UCSD-AML1 (cell line): ENCODE results near the gene TRIP13.
"Not testable (repeated sequence)": the region's sequence is repeated elsewhere in the genome, so short reads cannot be mapped to it uniquely, and the experiment has no call there.

ENCODE experiments used
- DNase-seq: peaks from one replicate; lab custom pipeline; 2025; ENCODE audit not compliant: unreplicated experiment; lab: John Stamatoyannopoulos, UW

TRIP13 gene

GRCh38 chr5:889075-889710 is 3.5 kb upstream of the TRIP13 start:
- no peak for DNase-seq

GRCh38 chr5:891117-891836 is 1.4 kb upstream of the TRIP13 start:
- DNase-seq, result no peak

DNA sequence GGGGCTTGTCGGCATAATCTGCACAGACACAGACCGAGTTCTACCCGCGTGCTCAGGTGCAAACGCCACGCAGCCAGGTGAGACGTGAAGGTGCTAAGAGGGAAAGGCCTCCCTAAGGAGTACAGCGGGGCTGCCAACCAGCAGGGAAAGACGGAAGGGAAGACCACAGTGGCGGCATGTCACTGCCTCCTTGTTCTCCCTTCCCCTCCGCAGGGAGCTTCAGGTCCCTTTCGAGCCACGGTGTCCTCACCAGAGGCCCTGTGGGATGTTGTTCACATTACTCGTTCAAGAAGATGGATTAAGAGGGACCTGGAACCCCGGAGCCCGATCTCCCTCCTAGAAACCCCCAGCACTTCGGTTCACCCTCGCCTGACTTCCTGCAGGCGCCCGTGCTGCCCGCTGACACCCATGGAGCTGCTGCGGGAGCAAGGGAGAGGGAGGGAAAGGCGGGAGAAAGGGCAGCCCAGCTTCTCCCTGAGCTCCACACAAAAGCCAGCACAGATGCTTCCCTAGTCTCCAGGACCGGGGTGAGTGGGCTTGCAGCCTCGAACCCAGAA is 769 bp upstream of the TRIP13 start:
- DNase-seq, result peak; percentile 48

DNA sequence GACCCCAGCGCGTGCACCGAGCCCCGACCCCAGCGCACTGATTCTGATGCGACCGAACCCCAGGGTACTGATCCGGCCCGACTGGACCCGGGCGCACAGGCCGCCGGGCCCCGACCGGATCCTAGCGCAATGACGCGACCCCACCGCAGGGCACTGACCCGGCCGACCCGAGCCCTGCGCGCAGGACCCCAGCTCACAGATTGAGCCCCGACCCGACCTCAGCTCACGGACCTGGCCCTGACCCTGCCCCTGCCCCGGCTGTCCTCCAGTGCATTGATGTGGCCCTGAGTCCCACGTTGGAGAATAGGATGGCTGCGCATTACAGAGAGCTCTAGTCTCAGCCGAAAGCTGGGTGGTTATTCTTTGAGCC is 438 bp downstream of the TRIP13 start:
- DNase-seq, result no peak

DNA sequence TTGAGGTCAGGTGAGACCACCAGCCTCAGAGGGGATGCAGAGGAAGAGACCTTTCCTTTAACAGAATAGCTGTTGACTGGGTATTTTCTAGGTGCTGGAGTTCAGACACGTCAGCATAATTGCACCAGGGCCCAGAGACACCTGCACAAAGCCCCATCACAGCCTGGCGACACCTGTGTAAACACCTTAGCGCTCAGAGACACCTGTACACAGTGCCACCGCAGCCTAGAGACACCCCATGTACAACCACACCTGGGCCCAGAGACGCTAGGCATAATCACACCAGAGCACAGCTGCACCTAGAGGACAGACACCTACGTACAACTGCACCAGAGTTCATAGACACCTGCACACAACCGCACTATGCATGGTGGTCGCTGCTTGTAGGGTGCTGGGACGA is 1.0 kb downstream of the TRIP13 start:
- no peak for DNase-seq

DNA sequence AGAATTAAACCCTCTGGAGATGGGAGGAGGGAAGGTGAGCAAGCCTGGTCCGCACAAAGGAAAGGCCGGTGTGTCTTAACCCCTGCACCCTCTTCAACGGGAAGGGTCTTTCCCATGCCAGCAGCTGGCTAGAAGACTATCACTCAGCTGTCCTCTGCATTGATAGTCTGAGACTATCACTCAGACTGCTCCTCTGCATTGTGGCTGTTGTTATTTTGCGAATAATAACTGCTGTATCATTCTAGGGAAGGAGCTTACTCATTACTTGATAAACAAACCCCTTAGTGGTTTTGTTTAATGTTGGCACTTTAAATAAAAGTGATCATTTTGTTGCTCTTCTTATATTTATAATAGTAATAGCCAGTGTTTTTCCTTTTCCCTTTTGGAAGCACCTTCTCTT is 8.1 kb downstream of the TRIP13 start:
- DNase-seq, result no peak

DNA sequence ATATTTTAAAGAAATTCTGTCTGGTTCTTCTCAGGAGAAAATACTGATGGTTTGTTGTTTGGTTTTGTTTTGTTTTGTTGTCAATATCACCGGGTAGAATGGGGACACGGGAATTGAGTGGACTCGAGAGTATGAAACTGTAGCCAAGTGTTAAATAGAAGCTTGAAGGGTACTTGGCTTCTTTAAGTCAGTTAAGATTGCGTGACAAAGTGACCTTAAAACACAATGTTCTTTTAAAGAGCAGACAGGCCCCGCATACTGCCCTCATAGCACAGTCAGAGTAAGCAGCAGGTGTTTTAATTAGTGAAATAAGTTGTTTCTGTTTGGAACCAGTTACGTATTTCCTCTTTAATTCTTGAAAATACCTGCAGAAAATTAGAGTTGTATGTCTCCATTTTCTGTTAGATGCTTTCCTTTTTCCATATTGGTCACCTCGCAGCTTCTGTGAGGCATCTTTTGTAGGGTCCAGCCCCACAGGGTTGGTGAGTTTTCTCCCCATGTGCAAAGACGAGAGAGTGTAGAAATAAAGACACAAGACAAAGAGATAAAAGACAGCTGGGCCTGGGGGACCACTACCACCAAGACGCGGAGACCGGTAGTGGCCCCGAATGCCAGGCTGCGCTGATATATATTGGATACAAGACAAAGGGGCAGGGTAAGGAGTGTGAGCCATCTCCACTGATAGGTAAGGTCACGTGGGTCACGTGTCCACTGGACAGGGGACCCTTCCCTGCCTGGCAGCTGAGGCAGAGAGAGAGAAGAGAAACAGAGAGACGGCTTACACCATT is 9.6 kb downstream of the TRIP13 start:
- DNase-seq, result no peak

GRCh38 chr5:903756-904096 is 11.0 kb downstream of the TRIP13 start:
- no peak for DNase-seq

DNA sequence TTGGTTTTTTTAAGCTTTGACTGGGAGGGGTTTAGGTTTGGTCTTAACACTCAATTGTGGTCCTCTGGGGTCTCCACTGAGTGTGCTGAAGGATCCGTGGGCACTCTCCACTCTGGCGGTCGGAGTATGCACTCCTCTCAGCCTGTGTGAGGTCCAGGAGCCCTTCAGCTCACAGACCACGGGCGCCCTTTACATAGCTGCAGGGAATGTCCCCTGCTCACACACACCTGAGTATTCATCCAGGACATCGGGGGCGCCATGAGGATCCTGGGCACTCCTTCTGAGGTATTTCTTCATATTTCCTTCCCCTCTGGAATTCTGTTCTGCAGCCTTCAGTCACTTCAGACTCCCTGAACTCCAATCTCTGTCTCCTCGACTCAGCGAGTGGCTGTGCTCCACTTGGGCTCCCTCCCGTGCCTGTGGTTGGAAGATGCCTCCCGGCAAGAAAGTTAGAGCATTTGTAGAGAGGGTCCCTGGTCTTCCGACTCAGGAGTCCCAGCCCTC is 12.5 kb downstream of the TRIP13 start:
- no peak for DNase-seq

DNA sequence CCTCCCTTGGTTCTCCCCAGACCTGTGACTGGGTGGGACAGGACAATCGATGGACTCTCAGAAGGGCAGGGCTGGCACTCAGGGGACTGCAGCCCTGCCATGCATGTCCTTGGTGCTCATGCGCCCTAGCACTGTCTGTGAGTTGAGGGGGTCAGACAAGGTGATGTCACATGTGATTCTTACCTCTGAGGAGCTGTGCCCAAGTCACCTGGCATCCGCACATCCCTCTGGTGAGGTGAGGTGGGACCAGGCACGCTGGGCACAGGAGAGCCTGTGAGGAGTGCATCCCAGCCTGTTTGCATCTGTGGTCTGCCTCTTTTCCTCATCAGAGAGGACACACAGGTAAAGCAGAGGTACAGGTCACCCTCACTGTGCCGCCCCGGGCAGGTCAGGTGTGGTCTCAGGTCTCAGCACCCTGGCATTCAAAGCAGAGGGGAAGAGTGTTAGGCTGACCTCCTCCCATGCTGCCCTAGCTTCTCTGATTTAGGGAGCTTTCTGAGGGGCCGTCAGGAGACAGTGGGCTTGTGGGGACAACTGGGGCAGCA is 14.8 kb downstream of the TRIP13 start:
- no peak for DNase-seq

GRCh38 chr5:908172-908571 is 15.5 kb downstream of the TRIP13 start:
- no peak for DNase-seq

DNA sequence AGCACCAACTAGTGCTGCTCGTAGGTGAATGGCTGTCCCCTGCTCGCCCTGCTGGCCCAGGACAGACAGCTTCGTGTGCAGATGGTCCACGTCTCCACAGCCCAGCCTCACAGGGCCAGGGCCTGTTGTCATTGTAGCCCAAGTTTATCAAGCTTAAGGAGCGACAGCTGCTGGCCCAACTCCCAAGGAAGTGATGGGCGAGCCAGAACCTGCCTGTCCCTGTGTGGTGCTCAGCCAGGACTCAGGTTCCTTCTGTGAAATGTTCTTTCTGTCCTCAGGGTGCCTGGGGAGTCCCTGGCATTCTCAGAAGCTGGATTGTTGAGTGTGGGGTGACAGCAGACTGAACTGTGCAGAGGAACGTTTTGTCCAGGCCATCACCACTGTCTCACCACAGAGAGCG is 16.4 kb downstream of the TRIP13 start:
- no peak for DNase-seq

GRCh38 chr5:909994-910768 is 17.5 kb downstream of the TRIP13 start:
- DNase-seq, result no peak

DNA sequence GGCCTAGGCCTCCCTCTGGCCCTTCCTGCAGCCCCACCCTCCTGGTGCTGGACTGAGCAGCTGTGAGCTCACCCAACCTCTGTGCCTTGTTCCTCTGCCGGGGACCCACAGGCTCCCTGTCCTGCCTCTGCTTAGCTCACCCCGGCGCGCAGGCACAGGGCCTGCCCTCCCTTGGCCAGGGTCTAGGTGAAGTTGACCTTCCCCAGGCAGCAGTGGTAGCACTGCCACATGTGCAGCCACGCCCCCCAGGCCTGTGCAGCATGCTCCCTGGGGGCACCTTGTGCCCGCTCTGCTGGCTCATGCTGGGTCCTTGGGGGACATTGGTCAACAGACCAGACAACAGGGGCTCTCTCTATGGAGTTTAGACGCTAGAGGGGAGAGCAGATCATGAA is 18.1 kb downstream of the TRIP13 start:
- no peak for DNase-seq

DNA sequence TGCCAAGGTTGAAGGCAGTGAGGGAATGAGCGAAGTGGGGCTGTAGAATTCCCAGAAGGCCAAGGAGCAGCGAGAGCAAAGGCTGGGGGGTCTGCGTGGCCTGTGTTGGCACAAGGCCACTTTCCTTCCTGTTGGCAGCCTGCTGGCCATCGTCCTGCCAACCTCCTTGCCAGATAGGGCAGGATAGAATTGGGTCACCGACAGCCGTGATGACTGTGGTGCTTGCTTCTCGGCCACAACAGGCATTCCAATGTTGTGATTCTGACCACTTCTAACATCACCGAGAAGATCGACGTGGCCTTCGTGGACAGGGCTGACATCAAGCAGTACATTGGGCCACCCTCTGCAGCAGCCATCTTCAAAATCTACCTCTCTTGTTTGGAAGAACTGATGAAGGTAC is 18.9 kb downstream of the TRIP13 start:
- DNase-seq, result no peak

DNA sequence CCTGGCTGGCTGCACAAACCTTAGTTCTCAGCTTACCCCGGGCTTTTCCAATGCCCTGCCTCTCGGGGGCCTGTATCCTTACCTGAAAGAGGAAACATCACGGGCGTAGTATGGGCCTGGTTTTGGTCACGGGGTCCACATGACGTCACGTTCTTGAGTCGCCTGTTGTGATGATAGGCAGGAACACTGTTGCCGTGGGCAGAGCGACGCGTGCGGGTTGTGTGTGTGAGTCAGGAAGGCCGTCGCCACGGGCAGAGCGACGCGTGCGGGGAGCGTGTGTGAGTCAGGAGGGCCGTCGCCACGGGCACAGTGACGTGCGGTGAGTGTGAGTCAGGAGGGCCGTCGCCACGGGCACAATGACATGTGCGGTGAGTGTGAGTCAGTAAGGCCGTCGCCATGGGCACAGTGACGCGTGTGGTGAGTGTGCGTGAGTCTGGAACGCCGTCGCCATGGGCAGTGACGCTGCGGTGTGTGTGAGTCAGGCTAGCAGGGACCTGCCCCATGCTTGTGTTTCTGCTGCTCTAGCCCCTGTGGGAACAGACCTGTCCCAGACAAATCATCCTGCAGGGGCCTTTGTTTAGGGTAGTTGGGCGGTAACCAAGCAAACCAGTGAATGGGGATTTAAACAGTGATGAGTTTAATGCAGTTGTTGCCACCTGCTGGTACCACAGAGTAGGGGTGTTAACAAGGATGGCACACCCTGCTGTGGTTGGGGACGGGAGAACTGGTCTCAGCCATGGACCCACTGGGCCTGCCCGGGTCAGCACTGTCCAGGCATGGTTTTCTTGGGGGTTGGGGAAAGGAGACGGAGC is 19.8 kb downstream of the TRIP13 start:
- no peak for DNase-seq

DNA sequence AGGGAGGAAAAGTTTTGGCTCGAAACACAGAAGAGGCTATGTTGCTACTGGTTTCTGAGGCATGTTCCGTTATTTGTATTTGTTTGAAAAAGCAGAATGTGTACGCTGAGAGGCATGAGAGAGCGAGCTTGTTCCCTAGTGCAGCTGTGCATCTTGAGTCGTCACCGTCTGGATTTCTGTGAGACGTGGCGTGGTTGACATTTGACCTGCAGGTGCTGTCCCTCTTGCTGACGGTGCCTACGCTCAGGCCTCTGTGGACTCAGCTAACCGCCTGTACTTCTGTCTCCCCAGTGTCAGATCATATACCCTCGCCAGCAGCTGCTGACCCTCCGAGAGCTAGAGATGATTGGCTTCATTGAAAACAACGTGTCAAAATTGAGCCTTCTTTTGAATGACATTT is 21.5 kb downstream of the TRIP13 start:
- DNase-seq, result no peak

DNA sequence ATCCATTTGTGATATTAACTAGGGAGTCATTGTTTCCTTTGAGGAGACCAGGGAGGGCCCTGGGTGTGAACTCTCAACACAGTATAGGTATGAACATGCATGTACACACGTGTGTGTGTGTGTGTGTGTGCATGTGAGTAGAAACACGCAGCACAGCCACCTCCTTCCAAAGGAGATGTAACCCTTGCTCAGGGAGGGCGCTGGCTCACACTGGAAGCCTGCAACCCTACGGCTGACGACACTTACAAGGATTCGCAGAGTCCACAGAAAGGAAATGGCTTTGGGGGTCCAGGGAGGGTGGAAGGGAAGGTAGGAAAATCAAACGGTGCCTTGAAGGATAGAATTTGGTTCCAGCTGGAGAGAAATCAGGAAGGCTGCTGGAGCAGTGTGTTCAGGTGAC is 21.9 kb downstream of the TRIP13 start:
- DNase-seq, result no peak

DNA sequence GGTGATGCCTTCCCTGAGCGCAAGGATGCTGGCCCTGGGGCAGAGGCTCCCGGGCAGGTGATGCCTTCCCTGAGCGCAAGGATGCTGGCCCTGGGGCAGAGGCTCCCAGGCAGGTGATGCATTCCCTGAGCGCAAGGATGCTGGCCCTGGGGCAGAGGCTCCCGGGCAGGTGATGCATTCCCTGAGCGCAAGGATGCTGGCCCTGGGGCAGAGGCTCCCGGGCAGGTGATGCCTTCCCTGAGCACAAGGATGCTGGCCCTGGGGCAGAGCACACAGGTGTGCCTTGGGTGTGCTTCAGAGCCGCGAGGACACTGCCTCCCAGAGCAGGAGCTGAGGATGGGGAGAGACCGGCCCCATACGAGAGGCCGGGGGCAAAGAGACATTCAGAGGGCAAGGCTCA is 22.7 kb downstream of the TRIP13 start:
- DNase-seq, result not testable (repeated sequence)

GRCh38 chr5:915946-916345 is 23.3 kb downstream of the TRIP13 start:
- DNase-seq, result no peak
